ENCODE results near the gene HSPH1. TPM values are rescaled to one million over a fixed set of nuclear protein-coding genes. Genes with fewer than 3 reads are reported as not detected.

Gene HSPH1
- total and polyA plus RNA-seq, 4 donors: 11.0 to 30.3 (median 20.3) TPM

DNA sequence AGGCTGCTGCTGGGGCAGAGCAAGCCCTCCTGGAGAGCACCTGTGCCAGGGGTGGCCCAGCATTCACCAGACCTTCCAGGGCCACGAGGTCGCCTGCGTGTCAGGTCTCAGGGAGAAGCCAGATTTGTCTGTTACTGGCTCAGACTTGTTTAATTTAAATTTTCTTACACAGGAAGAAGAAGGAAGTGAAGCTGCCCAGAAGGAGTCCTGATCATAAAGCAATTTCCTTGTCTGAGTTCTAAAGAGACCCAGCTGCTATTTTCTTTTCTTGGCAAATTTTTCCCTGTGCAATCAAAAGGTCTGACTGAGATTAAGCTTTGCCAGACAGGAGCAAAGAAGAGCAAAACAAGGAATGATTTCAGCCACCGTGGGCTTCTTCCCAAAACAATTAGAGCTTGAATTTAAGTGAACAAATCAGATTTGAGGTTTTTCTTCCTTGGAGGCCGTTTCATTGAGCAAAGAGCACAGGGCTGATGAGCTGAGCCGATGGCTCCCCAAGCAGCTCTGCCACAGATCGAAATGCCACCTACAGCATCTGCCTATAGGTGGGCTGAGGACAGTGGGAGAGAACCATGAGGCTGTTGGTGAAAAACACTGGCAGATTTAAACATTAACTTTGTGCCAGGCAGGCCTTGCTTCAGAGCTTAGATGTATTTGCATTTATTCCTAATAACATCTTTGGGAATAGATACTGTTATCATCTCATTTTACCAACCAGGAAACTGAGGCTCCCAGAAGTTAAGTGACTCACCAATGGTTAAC, 40.1 kb downstream of the HSPH1 start:
- Histone ChIP-seq H3K9me3 (ENCODE audit: control insufficient read depth in 4 of 4, low read length in 3 of 4) (no peaks in the 10 kb centered on the region), H3K36me3 (ENCODE audit: control insufficient read depth in 4 of 4, insufficient read depth in 3 of 4, low read depth in 1 of 4, low read length in 3 of 4) (no peaks in the 10 kb centered on the region), H3K4me1 (ENCODE audit: control insufficient read depth in 4 of 4, insufficient read depth in 4 of 4, low read length in 3 of 4) (no peaks in the 10 kb centered on the region), H3K27me3 (ENCODE audit: control insufficient read depth in 4 of 4, insufficient read depth in 4 of 4, low read length in 3 of 4) (peaks cover 0 to 9% (median 0%) of the 10 kb centered on the region in 4 donors), H3K4me3 (ENCODE audit: low read depth in 1 of 3, low read length in 3 of 3) (no peak overlapping the region), H3K27ac (ENCODE audit: low read depth in 1 of 2, low read length in 2 of 2) (no peak overlapping the region), H3K9ac (ENCODE audit: low read depth in 1 of 2, low read length in 2 of 2) (no peak overlapping the region)
- DNase-seq (ENCODE audit: low spot score): no peak
- no peak for TF ChIP-seq RAD21 (IDR thresholded peaks at IDR 0.05)
- no peak for TF ChIP-seq YY1 (IDR thresholded peaks at IDR 0.05)
- TF ChIP-seq TAF1 (conservative IDR thresholded peaks at IDR 0.05): no peak
- no peak for TF ChIP-seq GABPA (IDR thresholded peaks at IDR 0.05 in 1 of 2, conservative IDR thresholded peaks at IDR 0.05 in 1 of 2)
- no peak for TF ChIP-seq FOXA1 (IDR thresholded peaks at IDR 0.05)
- TF ChIP-seq HNF4G (IDR thresholded peaks at IDR 0.05): no peak
- TF ChIP-seq CTCF (IDR thresholded peaks at IDR 0.05; ENCODE audit: low read depth, low read length, missing input control): no peak
- 72% methylated on average over 7 of the region's 7 CpGs for WGBS

- Histone ChIP-seq H3K4me1 (ENCODE audit: control insufficient read depth in 4 of 4, insufficient read depth in 4 of 4, low read length in 3 of 4) (no peaks in the 10 kb centered on the region), H3K9ac (ENCODE audit: low read depth in 1 of 2, low read length in 2 of 2) (no peak overlapping the region), H3K27ac (ENCODE audit: low read depth in 1 of 2, low read length in 2 of 2) (no peak overlapping the region), H3K4me3 (ENCODE audit: low read depth in 1 of 3, low read length in 3 of 3) (no peak overlapping the region), H3K9me3 (ENCODE audit: control insufficient read depth in 4 of 4, low read length in 3 of 4) (no peaks in the 10 kb centered on the region), H3K27me3 (ENCODE audit: control insufficient read depth in 4 of 4, insufficient read depth in 4 of 4, low read length in 3 of 4) (no peaks in the 10 kb centered on the region), H3K36me3 (ENCODE audit: control insufficient read depth in 4 of 4, insufficient read depth in 3 of 4, low read depth in 1 of 4, low read length in 3 of 4) (no peaks in the 10 kb centered on the region)
- WGBS: 76% methylated on average over 8 of the region's 8 CpGs
- DNase-seq (ENCODE audit: low spot score): peak; percentile 9
- TF ChIP-seq ZBTB33 (IDR thresholded peaks at IDR 0.05) (no peak), FOXA2 (IDR thresholded peaks at IDR 0.05) (no peak), NR2F2 (IDR thresholded peaks at IDR 0.05) (no peak), MAX (IDR thresholded peaks at IDR 0.05) (no peak), HNF4A (conservative IDR thresholded peaks at IDR 0.05) (no peak), EGR1 (IDR thresholded peaks at IDR 0.05; ENCODE audit: low read depth in 2 of 2) (no peak), CTCF (IDR thresholded peaks at IDR 0.05; ENCODE audit: low read depth, low read length, missing input control) (no peak), FOXA1 (IDR thresholded peaks at IDR 0.05) (no peak), RAD21 (IDR thresholded peaks at IDR 0.05) (no peak), YY1 (IDR thresholded peaks at IDR 0.05) (no peak), TAF1 (conservative IDR thresholded peaks at IDR 0.05) (no peak), SP1 (IDR thresholded peaks at IDR 0.05) (no peak), HNF4G (IDR thresholded peaks at IDR 0.05) (no peak), GABPA (IDR thresholded peaks at IDR 0.05 in 1 of 2, conservative IDR thresholded peaks at IDR 0.05 in 1 of 2) (no peak), REST (IDR thresholded peaks at IDR 0.05) (no peak), RXRA (IDR thresholded peaks at IDR 0.05) (no peak), JUND (IDR thresholded peaks at IDR 0.05) (no peak), ATF3 (IDR thresholded peaks at IDR 0.05) (no peak)
Observed at GRCh38 chr13:31119966-31120700, 41.6 kb downstream of the HSPH1 start.
